HG02884 (cell line): ENCODE measurements around the gene CIZ1.
"Not testable (repeated sequence)": the region's sequence is repeated elsewhere in the genome, so short reads cannot be mapped to it uniquely, and the experiment has no call there.

Source experiments
- ATAC-seq: cut with Tn5 transposase; IDR thresholded peaks from one replicate; pipeline ENCODE4 v1.9.1; 2021; ENCODE audit warnings: mild to moderate bottlenecking, moderate library complexity; ENCODE audit not compliant: unreplicated experiment

The CIZ1 gene

GRCh38 chr9:128149001-128149701 lies 42.2 kb downstream of the CIZ1 start, which contains the start of gene LCN2:
LCN2 (plus strand) TSS chr9:128149453; CDS start chr9:128149526, 73 bp downstream.
- no peak for ATAC-seq

GRCh38 chr9:128148509-128149000 lies 42.8 kb downstream of the CIZ1 start:
- no peak for ATAC-seq

DNA sequence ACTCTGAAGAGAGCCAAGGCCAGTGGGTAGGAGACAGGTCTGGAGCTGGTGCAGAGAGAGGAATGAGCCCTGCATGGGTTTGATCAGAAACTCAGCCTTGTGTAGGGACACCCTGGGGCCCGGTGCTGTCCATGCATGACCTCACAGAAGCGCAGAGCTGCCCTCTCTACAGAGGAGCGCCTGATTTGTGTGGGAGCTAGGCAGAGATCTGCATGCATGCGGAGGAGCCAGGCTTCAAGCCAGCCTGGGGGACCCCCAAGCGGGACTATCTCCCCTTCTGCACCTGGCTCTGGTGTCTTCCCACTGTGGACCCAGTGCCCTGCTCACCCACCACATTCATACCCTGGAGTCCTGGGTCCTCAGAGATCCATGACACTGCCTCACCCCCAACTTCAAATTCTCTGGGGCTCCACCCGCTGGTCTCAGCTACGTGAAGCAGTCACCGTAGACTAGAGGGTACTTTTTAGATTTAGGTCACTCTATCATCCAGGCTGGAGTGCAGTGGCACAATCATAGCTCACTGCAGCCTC lies 44.7 kb downstream of the CIZ1 start:
- no peak for ATAC-seq

DNA sequence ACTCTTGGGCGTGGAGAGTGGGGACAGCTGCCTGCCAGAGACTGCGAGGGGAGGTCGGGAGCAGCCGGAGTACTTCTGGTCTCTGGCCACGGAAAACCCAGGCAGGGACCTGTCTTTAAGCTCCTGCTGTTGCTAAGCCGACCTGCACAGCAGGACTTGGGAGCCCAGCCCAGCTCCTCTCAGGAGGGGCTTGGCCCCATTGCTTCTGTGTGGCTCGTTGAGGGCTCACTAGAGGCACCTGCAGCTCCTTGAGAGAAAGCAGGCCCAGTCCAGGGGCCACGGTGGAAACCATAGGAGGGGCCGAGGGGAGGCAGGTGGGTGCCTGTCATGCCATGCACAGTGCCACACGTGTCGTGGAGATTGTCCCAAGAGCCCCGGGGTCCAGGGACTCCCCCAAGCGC lies 45.4 kb downstream of the CIZ1 start:
- no peak for ATAC-seq

DNA sequence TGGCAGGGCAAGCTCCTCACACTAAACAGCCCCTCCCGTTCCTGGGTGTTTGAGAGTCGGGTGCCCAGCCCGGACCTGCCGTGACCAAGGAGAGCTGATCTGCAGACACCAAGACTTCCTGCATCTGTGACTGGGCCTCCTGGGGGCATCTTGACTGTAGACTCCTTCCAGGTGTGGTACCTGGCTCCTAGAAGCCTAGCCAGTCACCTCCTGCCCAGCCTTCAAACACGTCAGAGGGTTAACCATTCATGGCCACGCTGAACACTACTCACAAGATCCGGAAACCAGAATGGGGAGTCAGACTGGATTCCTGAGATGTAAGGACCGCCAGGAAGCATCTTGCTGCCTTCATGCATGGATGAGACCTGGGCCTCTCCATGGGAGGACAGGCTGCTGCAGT lies 45.8 kb downstream of the CIZ1 start:
- ATAC-seq: no peak

- ATAC-seq: no peak
Measured at GRCh38 chr9:128144239-128145181, 46.9 kb downstream of the CIZ1 start.

DNA sequence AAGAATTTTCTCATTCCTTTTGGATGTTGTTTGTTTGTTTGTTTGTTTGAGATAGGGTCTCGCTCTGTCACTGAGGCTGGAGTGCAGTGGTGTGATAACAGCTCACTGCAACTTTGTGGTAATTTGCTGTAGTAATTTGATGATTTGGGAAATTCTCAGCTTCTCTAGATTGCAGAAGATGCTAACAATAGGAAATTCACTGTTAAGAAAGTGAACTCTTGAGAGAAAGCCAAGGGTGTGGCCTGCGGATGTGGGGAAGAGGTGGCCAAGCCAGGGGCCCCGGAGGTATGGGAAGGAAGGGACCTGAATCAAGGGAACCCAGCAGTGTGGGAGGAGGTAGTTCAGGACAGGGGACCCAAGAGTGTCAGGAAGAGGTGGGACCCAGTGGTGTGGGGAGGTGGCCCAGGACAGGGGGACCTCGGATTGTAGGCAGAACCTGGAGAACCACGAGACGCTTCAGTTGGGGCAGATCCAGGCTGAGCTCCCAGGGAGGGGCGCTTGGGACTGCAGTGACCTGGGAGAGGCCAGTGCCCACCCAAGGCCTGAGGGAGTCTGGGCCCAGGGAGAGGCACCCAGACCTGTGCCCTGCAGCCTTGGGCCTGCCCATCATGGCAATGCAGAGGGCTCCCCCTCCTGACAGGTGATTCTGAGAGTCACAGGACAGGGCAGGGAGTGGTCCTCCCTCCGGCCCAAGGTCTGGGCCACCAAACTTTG lies 47.7 kb downstream of the CIZ1 start:
- ATAC-seq: no peak

DNA sequence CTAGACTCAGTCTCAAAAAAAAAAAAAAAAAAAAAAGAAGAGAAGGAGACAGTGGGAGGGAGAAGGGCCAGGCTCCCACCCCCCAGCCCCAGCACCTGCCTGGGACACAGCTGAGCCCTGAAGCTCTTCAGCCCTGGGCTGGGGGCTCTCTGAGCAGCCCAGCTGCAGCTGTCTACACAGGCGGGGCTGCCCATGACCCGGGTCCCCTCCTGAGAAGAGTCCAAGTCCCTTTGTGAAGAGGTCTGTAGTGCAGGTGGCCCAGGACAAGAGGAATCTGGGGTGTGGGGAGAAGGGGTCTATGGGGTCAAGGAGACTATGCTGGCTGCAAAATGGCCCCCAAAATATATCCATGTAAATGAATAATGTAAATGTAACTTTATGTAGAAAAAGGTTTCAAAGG lies 48.8 kb downstream of the CIZ1 start:
- no peak for ATAC-seq

GRCh38 chr9:128142061-128142460 lies 49.3 kb downstream of the CIZ1 start:
- no peak for ATAC-seq

DNA sequence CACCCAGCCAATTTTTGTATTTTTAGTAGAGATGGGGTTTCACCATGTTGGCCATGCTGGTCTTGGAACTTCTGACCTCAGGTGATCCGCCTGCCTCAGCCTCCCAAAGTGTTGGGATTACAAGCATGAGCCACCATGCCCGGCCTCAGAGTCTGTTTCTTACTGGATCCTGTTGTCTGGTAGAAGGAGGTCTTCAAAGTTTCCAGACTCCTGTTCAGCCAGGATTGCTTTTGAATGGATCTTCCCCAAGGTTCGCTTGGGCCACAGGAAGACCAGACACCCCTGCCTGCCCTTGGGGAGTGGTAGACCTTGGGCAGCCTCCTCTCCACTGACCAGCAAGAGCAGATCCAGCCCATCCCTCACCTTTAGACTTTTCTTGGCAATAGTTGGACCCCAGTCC lies 49.8 kb downstream of the CIZ1 start:
- no peak for ATAC-seq

DNA sequence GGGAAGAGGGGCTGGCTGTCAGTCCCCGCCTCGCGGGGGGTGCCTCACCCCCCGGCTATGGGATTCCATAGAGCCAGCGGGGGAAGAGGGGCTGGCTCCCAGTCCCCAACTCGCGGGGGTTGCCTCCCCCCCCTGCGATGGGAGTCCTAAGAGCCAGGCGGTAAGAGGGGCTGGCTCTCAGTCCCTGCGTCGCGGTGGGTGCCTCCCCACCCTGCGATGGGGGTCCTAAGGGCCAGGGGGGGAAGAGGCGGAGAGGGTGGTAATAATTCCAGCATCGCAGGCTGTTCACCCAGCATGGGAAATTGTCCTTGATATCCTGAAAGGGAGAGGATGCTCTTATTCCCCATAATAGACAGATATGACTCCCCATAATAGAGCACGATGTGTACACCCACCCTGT lies 51.8 kb downstream of the CIZ1 start:
- no peak for ATAC-seq

- no peak for ATAC-seq
Measured at GRCh38 chr9:128138001-128138400, 53.4 kb downstream of the CIZ1 start.

- no peak for ATAC-seq
Measured at GRCh38 chr9:128136816-128137793, 54.3 kb downstream of the CIZ1 start.

GRCh38 chr9:128135561-128135960 lies 55.8 kb downstream of the CIZ1 start:
- ATAC-seq: not testable (repeated sequence)

GRCh38 chr9:128132139-128132538 lies 59.2 kb downstream of the CIZ1 start:
- ATAC-seq: not testable (repeated sequence)

- not testable (repeated sequence) for ATAC-seq
Measured at GRCh38 chr9:128131346-128131745, 60.0 kb downstream of the CIZ1 start.

DNA sequence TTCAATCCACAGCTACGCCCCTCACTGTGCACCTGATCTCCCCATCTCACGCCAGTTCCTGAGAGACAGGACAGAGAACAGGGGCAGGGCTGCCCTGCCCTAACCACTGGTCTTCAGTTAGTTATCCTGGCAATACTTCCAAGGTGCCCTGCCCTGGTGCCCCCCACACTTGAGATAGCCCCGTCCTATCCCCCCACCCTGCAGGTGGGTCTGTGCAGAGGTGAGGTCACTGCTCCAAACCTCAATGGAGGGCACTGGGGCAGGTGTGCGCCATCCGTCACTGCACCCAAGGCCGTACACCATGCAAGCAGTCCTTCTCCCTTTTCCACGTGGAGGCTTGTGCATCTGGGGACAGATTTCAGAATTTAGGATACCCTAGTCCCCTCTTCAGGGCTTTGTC lies 60.7 kb downstream of the CIZ1 start:
- not testable (repeated sequence) for ATAC-seq

DNA sequence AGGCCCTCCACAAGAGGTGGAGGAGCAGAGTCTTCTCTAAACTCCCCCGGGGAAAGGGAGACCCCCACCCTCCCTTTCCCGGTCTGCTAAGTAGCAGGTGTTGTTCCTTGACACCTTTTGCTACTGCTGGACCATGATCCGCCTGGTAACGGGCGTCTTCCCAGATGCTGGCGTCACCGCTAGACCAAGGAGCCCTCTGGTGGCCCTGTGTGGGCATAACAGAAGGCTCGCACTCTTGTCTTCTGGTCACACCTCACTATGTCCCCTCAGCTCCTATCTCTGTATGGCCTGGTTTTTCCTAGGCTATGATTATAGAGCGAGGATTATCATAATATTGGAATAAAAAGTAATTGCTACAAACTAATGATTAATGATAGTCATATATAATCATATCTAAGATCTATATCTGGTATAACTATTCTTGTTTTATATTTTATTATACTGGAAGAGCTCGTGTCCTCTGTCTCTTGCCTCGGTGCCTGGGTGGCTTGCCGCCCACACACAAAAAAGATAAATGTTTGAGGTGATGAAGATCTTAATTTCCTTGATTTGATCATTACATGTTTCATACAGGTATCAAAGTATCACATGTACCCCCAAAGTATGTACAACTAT lies 61.3 kb downstream of the CIZ1 start:
- ATAC-seq: not testable (repeated sequence)
